Body of pancreas (tissue), 4 donors: ENCODE measurements around the gene SPOCK1.

Experiments used
- POLR2A ChIP-seq, 3 donors: fragments of 450-650 bp; IDR thresholded peaks; one replicate each; pipeline ENCODE4 v1.6.1; 2016; ENCODE audit warnings: antibody characterized with exemption in 3 of 3, mild to moderate bottlenecking in 2 of 3
- TF ChIP-seq, protein P1 (sequence below), 7 experiments: fragments of 450-650 bp in 4 of 7; fragments of 200-600 bp in 3 of 7; sonication (generic) in 3 of 7; IDR thresholded peaks; one replicate each; pipeline ENCODE4 v1.5.1; 2016 to 2019; ENCODE audit warnings: antibody characterized with exemption in 7 of 7

DNA sequence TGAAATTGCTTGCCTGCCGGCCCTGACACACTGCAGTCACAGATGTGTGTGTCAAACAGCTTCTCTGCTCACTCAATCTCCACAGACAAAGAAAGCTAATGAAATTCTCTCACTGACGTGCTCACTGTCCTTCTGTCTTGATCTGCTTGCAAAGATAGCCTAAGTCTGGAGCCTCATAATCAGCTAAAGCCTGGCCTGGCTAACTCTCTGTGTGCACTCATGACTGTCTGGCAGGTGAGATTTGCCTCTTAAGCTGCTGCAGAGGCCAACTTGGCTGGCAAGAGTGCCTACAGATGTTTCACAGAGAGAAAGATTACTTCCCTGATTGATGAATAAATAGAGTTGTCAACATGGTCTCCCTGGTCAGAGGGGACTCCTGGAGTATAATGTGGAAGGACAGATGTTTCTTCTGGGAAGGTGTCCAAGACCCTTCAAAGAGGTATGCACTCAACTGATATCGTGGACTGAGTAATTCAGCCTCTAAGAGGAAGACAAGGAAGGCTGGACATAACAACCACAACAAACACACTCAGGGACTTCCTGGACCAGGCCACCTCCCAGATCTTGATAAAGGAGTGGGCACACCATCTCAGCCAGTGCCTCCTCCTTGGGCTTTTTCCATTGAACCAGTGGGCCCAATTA lies 362.0 kb downstream of the SPOCK1 start:
- TF ChIP-seq, protein P1, sequence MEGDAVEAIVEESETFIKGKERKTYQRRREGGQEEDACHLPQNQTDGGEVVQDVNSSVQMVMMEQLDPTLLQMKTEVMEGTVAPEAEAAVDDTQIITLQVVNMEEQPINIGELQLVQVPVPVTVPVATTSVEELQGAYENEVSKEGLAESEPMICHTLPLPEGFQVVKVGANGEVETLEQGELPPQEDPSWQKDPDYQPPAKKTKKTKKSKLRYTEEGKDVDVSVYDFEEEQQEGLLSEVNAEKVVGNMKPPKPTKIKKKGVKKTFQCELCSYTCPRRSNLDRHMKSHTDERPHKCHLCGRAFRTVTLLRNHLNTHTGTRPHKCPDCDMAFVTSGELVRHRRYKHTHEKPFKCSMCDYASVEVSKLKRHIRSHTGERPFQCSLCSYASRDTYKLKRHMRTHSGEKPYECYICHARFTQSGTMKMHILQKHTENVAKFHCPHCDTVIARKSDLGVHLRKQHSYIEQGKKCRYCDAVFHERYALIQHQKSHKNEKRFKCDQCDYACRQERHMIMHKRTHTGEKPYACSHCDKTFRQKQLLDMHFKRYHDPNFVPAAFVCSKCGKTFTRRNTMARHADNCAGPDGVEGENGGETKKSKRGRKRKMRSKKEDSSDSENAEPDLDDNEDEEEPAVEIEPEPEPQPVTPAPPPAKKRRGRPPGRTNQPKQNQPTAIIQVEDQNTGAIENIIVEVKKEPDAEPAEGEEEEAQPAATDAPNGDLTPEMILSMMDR (IDR thresholded peaks at IDR 0.05) = no peak
- TF ChIP-seq POLR2A (IDR thresholded peaks at IDR 0.05) = no peak
